SK-N-MC (cell line): ENCODE measurements around the gene RPL37.

Source experiments
- EZH2 ChIP-seq: fragments of 200-600 bp; sonication (generic); IDR thresholded peaks from one replicate; pipeline ENCODE4 v1.6.1; 2017; ENCODE audit warnings: antibody characterized with exemption
- POLR2AphosphoS5 ChIP-seq: IDR thresholded peaks from 2 replicates; pipeline ENCODE4 v1.6.1; 2012; ENCODE audit warnings: mild to moderate bottlenecking, low read depth, low read length, borderline replicate concordance

DNA sequence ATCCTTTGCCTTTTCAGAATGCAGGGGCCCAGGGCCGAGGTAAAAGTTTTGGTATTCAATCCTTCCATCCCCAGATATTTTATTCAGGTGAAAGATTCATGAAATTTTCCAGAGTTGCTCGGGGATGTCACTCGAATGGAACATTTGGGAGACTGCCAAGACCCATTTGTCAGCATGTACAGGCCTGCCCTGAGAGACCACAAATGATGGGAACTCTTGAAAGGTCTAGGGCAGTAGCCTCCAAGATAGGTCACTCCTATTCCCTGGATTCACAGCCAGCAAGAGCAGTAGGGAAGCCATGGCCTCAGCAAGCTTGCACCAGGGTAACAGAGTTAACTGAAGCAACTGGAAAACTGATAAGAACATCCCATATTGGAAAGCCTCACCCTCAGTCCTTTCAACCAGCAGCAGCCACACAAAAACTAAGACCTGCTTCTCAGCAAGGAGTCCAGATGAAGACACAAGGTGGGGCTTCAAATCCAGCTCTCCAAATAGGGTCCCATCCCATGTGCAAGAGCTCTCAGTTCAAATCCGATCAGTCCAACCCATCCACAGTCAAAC is 18.7 kb upstream of the RPL37 start:
- no peak for TF ChIP-seq EZH2
- TF ChIP-seq POLR2AphosphoS5: no peak
